HCT116 (cell line): ENCODE measurements around the gene MALT1. TPM values are rescaled to one million over a fixed set of nuclear protein-coding genes. Genes with fewer than 3 reads are reported as not detected.

Source experiments
- ATAC-seq: fragments of 200-7000 bp; cut with Tn5 transposase; 2 replicates; pipeline ENCODE4 v1.9.1; 2020; ENCODE audit warnings: mild to moderate bottlenecking, moderate library complexity
- BruUV-seq: library from RNA; stranded (reverse); fragments of 400-500 nt; replicated peaks from 2 replicates; lab custom pipeline; 2021; lab: Mats Ljungman, UMichigan
- CTCF ChIA-PET: fragments of 300-600 bp; sonication (Branson Sonifier 250); formaldehyde crosslinking; loops from one replicate; lab custom pipeline; 2021; ENCODE audit warnings: antibody characterized with exemption; lab: Charles Lee
- POLR2A ChIA-PET: fragments of 300-600, 350-600 bp; sonication (Branson Sonifier 250); formaldehyde crosslinking; loops from one replicate; lab custom pipeline; 2021; ENCODE audit warnings: antibody characterized with exemption; lab: Charles Lee
- RAD21 ChIA-PET, 2 experiments: fragments of 300-600 bp; sonication (Branson Sonifier 250); formaldehyde crosslinking; loops; one replicate each; lab custom pipeline; 2023; ENCODE audit warnings: low total read pairs in 2 of 2; ENCODE audit not compliant: uncharacterized antibody in 2 of 2, unreplicated experiment in 2 of 2, low non-redundant PET in 1 of 2; lab: Charles Lee
- DNase-seq: peaks from one replicate; pipeline ENCODE4 v3.0.0-alpha.2; 2010; ENCODE audit warnings: low read depth, low spot score
- H2AFZ ChIP-seq: fragments of 200-600 bp; shearing (Covaris generic), sonication (generic); 2 replicates; pipeline ENCODE4 v1.6.1; 2017; ENCODE audit warnings: low read depth, mixed run types, mixed read lengths, antibody characterized with exemption, low read length; ENCODE audit not compliant: poor library complexity, severe bottlenecking
- H3K27ac ChIP-seq: 2 replicates; pipeline ENCODE4 v1.5.1; 2012; ENCODE audit warnings: low read depth, low read length
- H3K27me3 ChIP-seq: fragments of 200-600 bp; sonication (generic); 2 replicates; pipeline ENCODE4 v1.6.1; 2016; ENCODE audit warnings: mixed run types, low read length, mixed read lengths; ENCODE audit not compliant: insufficient read depth
- H3K36me3 ChIP-seq, 2 experiments: fragments of 200-500 bp in 1 of 2; fragments of 200-600 bp in 1 of 2; sonication (Bioruptor generic) in 1 of 2; sonication (generic) in 1 of 2; 2 replicates each; pipeline versions ENCODE4 v1.5.1 to v1.6.1; 2014 to 2016; ENCODE audit warnings: low read length in 2 of 2, inconsistent platforms in 1 of 2, mixed read lengths in 1 of 2, mixed run types in 1 of 2; ENCODE audit not compliant: insufficient read depth in 2 of 2, control insufficient read depth in 1 of 2
- H3K4me1 ChIP-seq, 2 experiments: fragments of 200-600 bp in 1 of 2; sonication (generic) in 1 of 2; 2 replicates each; pipeline versions ENCODE4 v1.5.1 to v1.6.1; 2012 to 2017; ENCODE audit warnings: low read length in 2 of 2, inconsistent platforms in 1 of 2, mild to moderate bottlenecking in 1 of 2, mixed read lengths in 1 of 2, mixed run types in 1 of 2, moderate library complexity in 1 of 2; ENCODE audit not compliant: insufficient read depth in 2 of 2, control insufficient read depth in 1 of 2
- H3K4me2 ChIP-seq: fragments of 200-600 bp; sonication (generic); 2 replicates; pipeline ENCODE4 v1.6.1; 2017; ENCODE audit warnings: mixed run types, low read length, mixed read lengths
- H3K4me3 ChIP-seq, 2 experiments: fragments of 200-600 bp in 1 of 2; sonication (generic) in 1 of 2; replicated peaks in 1 of 2; 2 replicates each; pipeline ENCODE4 v1.5.1; 2011 to 2016; ENCODE audit warnings: low read length in 2 of 2, control low read depth in 1 of 2, low read depth in 1 of 2, mild to moderate bottlenecking in 1 of 2, mixed read lengths in 1 of 2, mixed run types in 1 of 2
- H3K79me2 ChIP-seq: fragments of 200-600 bp; sonication (generic); 2 replicates; pipeline ENCODE4 v1.6.1; 2017; ENCODE audit warnings: mild to moderate bottlenecking, mixed run types, low read length, moderate library complexity, mixed read lengths; ENCODE audit not compliant: insufficient read depth
- H3K9ac ChIP-seq: fragments of 200-600 bp; sonication (generic); 2 replicates; pipeline ENCODE4 v1.6.1; 2016; ENCODE audit warnings: low read length, mixed read lengths
- H3K9me2 ChIP-seq: fragments of 200-600 bp; sonication (generic), shearing (Covaris generic); 2 replicates; pipeline ENCODE4 v1.6.1; 2017; ENCODE audit warnings: mixed run types, mild to moderate bottlenecking, moderate library complexity; ENCODE audit not compliant: insufficient read depth
- H3K9me3 ChIP-seq, 2 experiments: fragments of 200-500 bp in 1 of 2; fragments of 200-600 bp in 1 of 2; sonication (Bioruptor generic) in 1 of 2; sonication (generic) in 1 of 2; 2 replicates each; pipeline ENCODE4 v1.6.1; 2014 to 2017; ENCODE audit warnings: low read length in 2 of 2, mixed read lengths in 2 of 2, inconsistent platforms in 1 of 2, low read depth in 1 of 2, mild to moderate bottlenecking in 1 of 2, mixed run types in 1 of 2, moderate library complexity in 1 of 2; ENCODE audit not compliant: control insufficient read depth in 1 of 2, insufficient read depth in 1 of 2
- H4K20me1 ChIP-seq: fragments of 200-600 bp; sonication (generic), shearing (Covaris generic); 2 replicates; pipeline ENCODE4 v1.6.1; 2017; ENCODE audit warnings: mixed run types, mild to moderate bottlenecking, moderate library complexity; ENCODE audit not compliant: insufficient read depth
- CBX3 ChIP-seq: IDR thresholded peaks from 2 replicates; pipeline ENCODE4 v1.6.1; 2012; ENCODE audit warnings: low read depth
- CEBPB ChIP-seq: IDR thresholded peaks from 2 replicates; pipeline ENCODE4 v1.6.1; 2012; ENCODE audit warnings: low read depth
- CTCF ChIP-seq, 3 experiments: fragments of 200-600 bp in 1 of 3; sonication (generic) in 1 of 3; IDR thresholded peaks in 2 of 3; conservative IDR thresholded peaks in 1 of 3; 2 replicates each; pipeline ENCODE4 v1.5.1; 2012 to 2017; ENCODE audit warnings: low read depth in 2 of 3, low read length in 2 of 3, antibody characterized with exemption in 1 of 3, borderline replicate concordance in 1 of 3, control low read depth in 1 of 3, mild to moderate bottlenecking in 1 of 3, mixed read lengths in 1 of 3, mixed run types in 1 of 3, moderate library complexity in 1 of 3; ENCODE audit not compliant: insufficient read depth in 1 of 3
- EGR1 ChIP-seq: IDR thresholded peaks from 2 replicates; pipeline ENCODE4 v1.6.1; 2012; ENCODE audit warnings: low read depth
- JUND ChIP-seq: IDR thresholded peaks from 2 replicates; pipeline ENCODE4 v1.6.1; 2012
- POLR2AphosphoS5 ChIP-seq: IDR thresholded peaks from 2 replicates; pipeline ENCODE4 v1.6.1; 2011; ENCODE audit warnings: mild to moderate bottlenecking, low read depth, low read length, moderate library complexity
- REST ChIP-seq: IDR thresholded peaks from 2 replicates; pipeline ENCODE4 v1.6.1; 2012; ENCODE audit warnings: low read depth
- SIN3A ChIP-seq: IDR thresholded peaks from 2 replicates; pipeline ENCODE4 v1.6.1; 2012; ENCODE audit warnings: low read depth
- SRF ChIP-seq: IDR thresholded peaks from 2 replicates; pipeline ENCODE4 v1.6.1; 2012; ENCODE audit warnings: low read depth
- TCF7L2 ChIP-seq: IDR thresholded peaks from 2 replicates; pipeline ENCODE4 v1.7.0; 2011; ENCODE audit warnings: borderline replicate concordance, inconsistent platforms; ENCODE audit not compliant: insufficient read depth, insufficient read length; ENCODE audit errors: extremely low read depth
- YY1 ChIP-seq: IDR thresholded peaks from 2 replicates; pipeline ENCODE4 v1.6.1; 2011; ENCODE audit warnings: low read length, low read depth, moderate library complexity, mild to moderate bottlenecking; ENCODE audit not compliant: insufficient replicate concordance; ENCODE audit errors: extremely low read depth
- ZBTB33 ChIP-seq: IDR thresholded peaks from 2 replicates; pipeline ENCODE4 v1.6.1; 2011; ENCODE audit warnings: mild to moderate bottlenecking, low read length, moderate library complexity; ENCODE audit not compliant: insufficient replicate concordance; ENCODE audit errors: extremely low read depth
- ZNF274 ChIP-seq: fragments of 200-500 bp; sonication (Bioruptor generic); IDR thresholded peaks from 2 replicates; pipeline ENCODE4 v1.6.1; 2014; ENCODE audit warnings: mild to moderate bottlenecking, low read depth, low read length, inconsistent platforms
- intact Hi-C: fragments of 100-400 bp; cut with micrococcal nuclease; formaldehyde crosslinking; loops from 2 replicates; pipeline ENCODE4 v1.10.0; 2022
- total RNA-seq: library from RNA; stranded (reverse); gene quantifications from one replicate; pipeline ENCODE4 v1.2.1, GENCODE V29; 2021; ENCODE audit not compliant: unreplicated experiment

The MALT1 gene
- total RNA-seq, 1 experiment from 2014 or later: 41.1 TPM

- TF ChIP-seq CTCF (IDR thresholded peaks at IDR 0.05 in 2 of 3, conservative IDR thresholded peaks at IDR 0.05 in 1 of 3; ENCODE audit: borderline replicate concordance in 1 of 3, insufficient read depth in 1 of 3, low read depth in 2 of 3, low read length in 2 of 3) (no peak), EGR1 (no peak), JUND (no peak), SIN3A (no peak), SRF (no peak), TCF7L2 (no peak), CEBPB (no peak)
- TF ChIP-seq, all 23 proteins: peak for 0
These were observed 114.6 kb downstream of the MALT1 start (continued) for GRCh38 chr18:58785870-58786269.

GRCh38 chr18:58787536-58788149, 116.4 kb downstream of the MALT1 start:
- DNase-seq (no peak), ATAC-seq (no peak)
- intact Hi-C loops: loop anchor here (5.0 kb wide), 2 partner anchors 75 to 615 kb away; partner anchors contain the start of gene ZNF532
- TF ChIP-seq CBX3 (no peak), CTCF (IDR thresholded peaks at IDR 0.05 in 2 of 3, conservative IDR thresholded peaks at IDR 0.05 in 1 of 3; ENCODE audit: borderline replicate concordance in 1 of 3, insufficient read depth in 1 of 3, low read depth in 2 of 3, low read length in 2 of 3) (no peak), JUND (no peak), POLR2AphosphoS5 (no peak), SRF (no peak), ZNF274 (no peak), YY1 (no peak), REST (no peak), ZBTB33 (no peak)
- Histone ChIP-seq H3K27ac (no peak overlapping the region), H3K36me3 (no peaks in the 10 kb centered on the region), H2AFZ (no peak overlapping the region), H3K9me2 (no peaks in the 10 kb centered on the region), H3K4me1 (peaks cover 12 to 25% of the 10 kb centered on the region in 2 experiments), H3K4me3 (no peak overlapping the region), H3K79me2 (no peaks in the 10 kb centered on the region), H3K4me2 (no peak overlapping the region), H3K9me3 (no peaks in the 10 kb centered on the region), H4K20me1 (no peaks in the 10 kb centered on the region), H3K27me3 (peaks cover 50% of the 10 kb centered on the region), H3K9ac (no peak overlapping the region)
- ChIA-PET RAD21 (no interaction called here), CTCF (no interaction called here), POLR2A (no interaction called here)
- no TSS peak for BruUV-seq
